Panc1 (cell line): ENCODE data around the gene SCNN1G. TPM values are rescaled to one million over a fixed set of nuclear protein-coding genes. Genes with fewer than 3 reads are reported as not detected.

Experiments
- ATAC-seq: fragments of 200-7000 bp; cut with Tn5 transposase; 2 replicates; pipeline ENCODE4 v1.9.1; 2020; ENCODE audit warnings: mild to moderate bottlenecking, moderate library complexity
- BruUV-seq: library from RNA; stranded (reverse); fragments of 400-500 nt; replicated peaks from 2 replicates; lab custom pipeline; 2021; lab: Mats Ljungman, UMichigan
- CTCF ChIA-PET: fragments of 300-600 bp; sonication (Branson Sonifier 250); formaldehyde crosslinking; loops from one replicate; lab custom pipeline; 2022; ENCODE audit warnings: antibody characterized with exemption; lab: Charles Lee
- POLR2A ChIA-PET: fragments of 300-600 bp; sonication (Branson Sonifier 250); formaldehyde crosslinking; loops from one replicate; lab custom pipeline; 2022; ENCODE audit warnings: antibody characterized with exemption; lab: Charles Lee
- DNase-seq: peaks from one replicate; pipeline ENCODE4 v3.0.0-alpha.2; 2010; ENCODE audit warnings: low read depth, low spot score
- H3K27ac ChIP-seq: 2 replicates; pipeline ENCODE4 v1.5.1; 2011; ENCODE audit warnings: mild to moderate bottlenecking, low read length, inconsistent platforms
- H3K27me3 ChIP-seq: fragments of 200-500 bp; sonication (Bioruptor generic); 2 replicates; pipeline ENCODE4 v1.6.0; 2014; ENCODE audit warnings: low read length, inconsistent platforms; ENCODE audit not compliant: control insufficient read depth, insufficient read depth
- H3K36me3 ChIP-seq: fragments of 200-500 bp; sonication (Bioruptor generic); 2 replicates; pipeline ENCODE4 v1.5.1; 2014; ENCODE audit warnings: inconsistent platforms, mild to moderate bottlenecking, low read length, moderate library complexity; ENCODE audit not compliant: control insufficient read depth, insufficient read depth
- H3K4me1 ChIP-seq: 2 replicates; pipeline ENCODE4 v1.5.1; 2011; ENCODE audit warnings: inconsistent platforms, mild to moderate bottlenecking, low read length, moderate library complexity; ENCODE audit not compliant: control insufficient read depth, insufficient read depth
- H3K4me3 ChIP-seq, 2 experiments: 2 replicates each; pipeline ENCODE4 v1.5.1; 2011 to 2012; ENCODE audit warnings: low read depth in 2 of 2, low read length in 2 of 2, mild to moderate bottlenecking in 2 of 2, inconsistent platforms in 1 of 2, moderate library complexity in 1 of 2
- H3K9me3 ChIP-seq: fragments of 200-500 bp; sonication (Bioruptor generic); 2 replicates; pipeline ENCODE4 v1.5.1; 2014; ENCODE audit warnings: low read depth, mild to moderate bottlenecking, inconsistent platforms, low read length, moderate library complexity; ENCODE audit not compliant: control insufficient read depth, insufficient read depth
- POLR2AphosphoS5 ChIP-seq: IDR thresholded peaks from 2 replicates; pipeline ENCODE4 v1.6.1; 2012; ENCODE audit warnings: mild to moderate bottlenecking, low read depth, low read length, moderate library complexity
- SIN3A ChIP-seq: IDR thresholded peaks from 2 replicates; pipeline ENCODE4 v1.6.1; 2012; ENCODE audit warnings: low read depth, mild to moderate bottlenecking, low read length, moderate library complexity, borderline replicate concordance; ENCODE audit not compliant: insufficient read depth
- TCF7L2 ChIP-seq: IDR thresholded peaks from 2 replicates; pipeline ENCODE4 v1.6.1; 2011; ENCODE audit warnings: mild to moderate bottlenecking, low read depth, low read length, inconsistent platforms
- in situ Hi-C: cut with HindIII; loops from 2 replicates; pipeline ENCODE4 v1.10.0; 2016; ENCODE audit warnings: low sequenced_read_pairs, low pct_unique_long_range_greater_than_20kb
- intact Hi-C: fragments of 100-400 bp; cut with micrococcal nuclease; formaldehyde crosslinking; loops from one replicate; pipeline ENCODE4 v1.10.0; 2022; ENCODE audit not compliant: unreplicated experiment
- total RNA-seq: library from RNA; stranded (reverse); gene quantifications from one replicate; pipeline ENCODE4 v1.2.1, GENCODE V29; 2021; ENCODE audit not compliant: unreplicated experiment
- TF ChIP-seq, protein P1 (sequence below), 2 experiments: IDR thresholded peaks; 2 replicates each; pipeline ENCODE4 v1.6.1; 2011 to 2012; ENCODE audit warnings: low read depth in 2 of 2, control low read depth in 1 of 2, low read length in 1 of 2, mild to moderate bottlenecking in 1 of 2, moderate library complexity in 1 of 2; ENCODE audit not compliant: insufficient read depth in 1 of 2
- TF ChIP-seq, protein P2 (sequence below): fragments of 450-650 bp; IDR thresholded peaks from 2 replicates; pipeline ENCODE4 v1.5.1; 2017; ENCODE audit warnings: mild to moderate bottlenecking

Gene SCNN1G
- total RNA-seq, 1 experiment from 2014 or later = 3.4 TPM

DNA sequence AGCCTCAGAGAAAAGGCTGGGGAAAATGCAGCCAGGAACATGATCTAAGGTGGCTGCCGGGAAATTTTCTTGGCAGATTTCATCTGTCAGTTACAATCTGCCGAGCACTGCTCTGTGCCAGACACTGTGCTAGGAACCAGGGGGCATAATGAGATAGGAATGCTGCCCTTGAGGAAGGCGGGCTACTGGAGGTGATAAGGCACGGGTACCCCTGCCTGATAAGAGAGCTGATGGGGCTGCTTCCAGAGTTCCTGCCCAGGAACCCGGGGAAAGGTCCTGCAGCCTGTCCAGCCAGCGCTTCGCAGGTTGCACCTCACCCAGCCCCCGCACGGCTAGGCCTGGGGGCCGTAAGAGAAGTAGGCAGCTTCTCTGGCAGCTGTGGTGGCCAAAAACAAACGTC lies 3.1 kb downstream of the SCNN1G start:
- Histone ChIP-seq H3K27ac (no peak overlapping the region), H3K4me3 (no peak overlapping the region), H3K27me3 (peaks cover 11% of the 10 kb centered on the region; the same call in 1 of the 2 replicates), H3K4me1 (peaks cover 8% of the 10 kb centered on the region), H3K36me3 (no peaks in the 10 kb centered on the region), H3K9me3 (no peaks in the 10 kb centered on the region)
- no peak for ATAC-seq
- in situ Hi-C loops (no loop called here), intact Hi-C loops (loop anchor here (10.0 kb wide), 1 partner anchor 89 kb away; no protein-coding TSS in a partner anchor)
- DNase-seq = no peak
- no TSS peak for BruUV-seq
- CTCF ChIA-PET = no interaction called here
- TF ChIP-seq POLR2AphosphoS5 = no peak
- TF ChIP-seq, protein P1, sequence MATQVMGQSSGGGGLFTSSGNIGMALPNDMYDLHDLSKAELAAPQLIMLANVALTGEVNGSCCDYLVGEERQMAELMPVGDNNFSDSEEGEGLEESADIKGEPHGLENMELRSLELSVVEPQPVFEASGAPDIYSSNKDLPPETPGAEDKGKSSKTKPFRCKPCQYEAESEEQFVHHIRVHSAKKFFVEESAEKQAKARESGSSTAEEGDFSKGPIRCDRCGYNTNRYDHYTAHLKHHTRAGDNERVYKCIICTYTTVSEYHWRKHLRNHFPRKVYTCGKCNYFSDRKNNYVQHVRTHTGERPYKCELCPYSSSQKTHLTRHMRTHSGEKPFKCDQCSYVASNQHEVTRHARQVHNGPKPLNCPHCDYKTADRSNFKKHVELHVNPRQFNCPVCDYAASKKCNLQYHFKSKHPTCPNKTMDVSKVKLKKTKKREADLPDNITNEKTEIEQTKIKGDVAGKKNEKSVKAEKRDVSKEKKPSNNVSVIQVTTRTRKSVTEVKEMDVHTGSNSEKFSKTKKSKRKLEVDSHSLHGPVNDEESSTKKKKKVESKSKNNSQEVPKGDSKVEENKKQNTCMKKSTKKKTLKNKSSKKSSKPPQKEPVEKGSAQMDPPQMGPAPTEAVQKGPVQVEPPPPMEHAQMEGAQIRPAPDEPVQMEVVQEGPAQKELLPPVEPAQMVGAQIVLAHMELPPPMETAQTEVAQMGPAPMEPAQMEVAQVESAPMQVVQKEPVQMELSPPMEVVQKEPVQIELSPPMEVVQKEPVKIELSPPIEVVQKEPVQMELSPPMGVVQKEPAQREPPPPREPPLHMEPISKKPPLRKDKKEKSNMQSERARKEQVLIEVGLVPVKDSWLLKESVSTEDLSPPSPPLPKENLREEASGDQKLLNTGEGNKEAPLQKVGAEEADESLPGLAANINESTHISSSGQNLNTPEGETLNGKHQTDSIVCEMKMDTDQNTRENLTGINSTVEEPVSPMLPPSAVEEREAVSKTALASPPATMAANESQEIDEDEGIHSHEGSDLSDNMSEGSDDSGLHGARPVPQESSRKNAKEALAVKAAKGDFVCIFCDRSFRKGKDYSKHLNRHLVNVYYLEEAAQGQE (IDR thresholded peaks at IDR 0.05; ENCODE audit: insufficient read depth in 1 of 2, low read depth in 2 of 2, low read length in 1 of 2) = no peak
- POLR2A ChIA-PET = no interaction called here

DNA sequence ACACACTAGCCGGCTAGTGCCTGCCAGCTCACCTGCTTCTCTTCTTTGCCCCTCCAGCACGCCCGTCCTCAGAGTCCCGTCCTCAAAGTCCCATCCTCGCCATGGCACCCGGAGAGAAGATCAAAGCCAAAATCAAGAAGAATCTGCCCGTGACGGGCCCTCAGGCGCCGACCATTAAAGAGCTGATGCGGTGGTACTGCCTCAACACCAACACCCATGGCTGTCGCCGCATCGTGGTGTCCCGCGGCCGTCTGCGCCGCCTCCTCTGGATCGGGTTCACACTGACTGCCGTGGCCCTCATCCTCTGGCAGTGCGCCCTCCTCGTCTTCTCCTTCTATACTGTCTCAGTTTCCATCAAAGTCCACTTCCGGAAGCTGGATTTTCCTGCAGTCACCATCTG lies 3.6 kb downstream of the SCNN1G start:
- DNase-seq (no peak), ATAC-seq (no peak)
- Histone ChIP-seq H3K27me3 (peaks cover 11% of the 10 kb centered on the region; the same call in 1 of the 2 replicates), H3K9me3 (no peaks in the 10 kb centered on the region), H3K4me1 (peaks cover 8% of the 10 kb centered on the region), H3K36me3 (no peaks in the 10 kb centered on the region), H3K4me3 (no peak overlapping the region), H3K27ac (no peak overlapping the region)
- POLR2A ChIA-PET = no interaction called here
- intact Hi-C loops = loop anchor here (10.0 kb wide), 1 partner anchor 89 kb away; no protein-coding TSS in a partner anchor
- CTCF ChIA-PET = no interaction called here
- no TSS peak for BruUV-seq
- no peak for TF ChIP-seq SIN3A
- TF ChIP-seq TCF7L2 = no peak
- TF ChIP-seq, protein P2, sequence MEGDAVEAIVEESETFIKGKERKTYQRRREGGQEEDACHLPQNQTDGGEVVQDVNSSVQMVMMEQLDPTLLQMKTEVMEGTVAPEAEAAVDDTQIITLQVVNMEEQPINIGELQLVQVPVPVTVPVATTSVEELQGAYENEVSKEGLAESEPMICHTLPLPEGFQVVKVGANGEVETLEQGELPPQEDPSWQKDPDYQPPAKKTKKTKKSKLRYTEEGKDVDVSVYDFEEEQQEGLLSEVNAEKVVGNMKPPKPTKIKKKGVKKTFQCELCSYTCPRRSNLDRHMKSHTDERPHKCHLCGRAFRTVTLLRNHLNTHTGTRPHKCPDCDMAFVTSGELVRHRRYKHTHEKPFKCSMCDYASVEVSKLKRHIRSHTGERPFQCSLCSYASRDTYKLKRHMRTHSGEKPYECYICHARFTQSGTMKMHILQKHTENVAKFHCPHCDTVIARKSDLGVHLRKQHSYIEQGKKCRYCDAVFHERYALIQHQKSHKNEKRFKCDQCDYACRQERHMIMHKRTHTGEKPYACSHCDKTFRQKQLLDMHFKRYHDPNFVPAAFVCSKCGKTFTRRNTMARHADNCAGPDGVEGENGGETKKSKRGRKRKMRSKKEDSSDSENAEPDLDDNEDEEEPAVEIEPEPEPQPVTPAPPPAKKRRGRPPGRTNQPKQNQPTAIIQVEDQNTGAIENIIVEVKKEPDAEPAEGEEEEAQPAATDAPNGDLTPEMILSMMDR = no peak
- TF ChIP-seq POLR2AphosphoS5 = no peak
- TF ChIP-seq, protein P1 (IDR thresholded peaks at IDR 0.05; ENCODE audit: insufficient read depth in 1 of 2, low read depth in 2 of 2, low read length in 1 of 2) = no peak
- in situ Hi-C loops = no loop called here
